GM19351 (cell line): ENCODE measurements around the gene TRMT2A.

ENCODE experiments used
- ATAC-seq: cut with Tn5 transposase; IDR thresholded peaks from one replicate; pipeline ENCODE4 v1.9.1; 2021; ENCODE audit warnings: mild to moderate bottlenecking, moderate library complexity; ENCODE audit not compliant: unreplicated experiment

TRMT2A gene

DNA sequence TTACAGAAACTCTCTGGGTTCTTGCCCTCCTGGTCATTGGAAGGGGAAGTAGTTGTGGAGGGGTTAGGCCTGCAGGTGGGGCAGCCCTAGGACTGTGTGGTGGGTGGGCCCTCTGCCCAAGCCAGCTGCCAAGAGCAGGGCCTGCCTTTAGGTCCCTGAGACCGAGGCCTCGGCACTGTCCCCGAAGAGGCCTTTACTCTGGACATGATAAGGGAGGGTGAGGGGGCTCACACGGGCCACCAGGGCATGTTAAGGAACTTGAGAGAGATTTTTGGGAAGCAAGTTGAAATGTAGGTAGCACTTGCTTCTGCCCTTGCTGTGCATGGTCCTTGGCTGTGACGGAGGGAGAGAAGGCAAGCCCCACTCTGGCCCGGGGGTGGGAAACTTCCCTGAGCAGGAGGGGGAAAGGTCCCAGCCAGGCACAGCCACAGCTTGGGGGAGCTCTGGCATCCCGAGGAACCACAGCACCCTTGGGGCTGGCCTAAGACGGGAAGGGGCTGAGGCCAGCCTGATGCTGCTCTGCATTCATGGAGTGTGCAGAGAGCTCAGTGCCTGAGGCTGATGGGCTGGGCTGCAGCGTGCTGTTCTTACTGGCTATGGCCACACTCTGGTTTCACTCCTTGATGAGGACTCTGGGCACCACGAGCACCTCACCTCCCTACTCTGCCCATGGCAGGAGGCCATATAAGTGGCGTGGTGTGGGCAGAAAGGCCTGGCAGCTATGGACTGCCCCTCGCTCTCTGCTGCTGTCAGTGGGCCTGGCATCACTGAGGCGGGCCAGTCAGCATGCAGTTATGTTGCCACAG is 8.9 kb downstream of the TRMT2A start:
- no peak for ATAC-seq

DNA sequence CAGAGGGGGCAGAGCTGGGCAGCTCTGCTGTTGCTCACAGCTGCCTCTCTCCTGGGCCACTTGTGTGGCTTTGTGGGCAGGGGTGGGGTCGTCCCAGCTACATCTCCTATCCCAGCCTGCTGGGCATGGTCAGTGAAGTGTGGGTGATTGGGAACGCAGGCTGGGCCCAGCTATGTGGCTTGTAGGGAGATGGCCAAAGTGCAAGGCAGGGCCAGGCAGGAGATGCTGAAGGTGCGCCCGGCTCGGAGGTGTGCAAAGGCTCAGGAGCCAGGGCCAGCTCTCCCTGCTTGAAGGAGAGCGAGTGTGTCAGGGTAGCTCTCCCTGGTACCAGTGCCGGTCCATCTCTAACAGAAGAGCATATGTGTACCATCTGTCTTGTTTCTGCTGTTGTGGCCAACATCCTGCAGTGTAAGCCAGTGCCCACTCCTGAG is 9.5 kb downstream of the TRMT2A start:
- no peak for ATAC-seq

- ATAC-seq, result no peak
These were observed 10.2 kb downstream of the TRMT2A start for GRCh38 chr22:20106849-20107237.

GRCh38 chr22:20106205-20106848 is 10.7 kb downstream of the TRMT2A start:
- ATAC-seq, result no peak

- no peak for ATAC-seq
These were observed 11.4 kb downstream of the TRMT2A start for GRCh38 chr22:20105456-20106204.

DNA sequence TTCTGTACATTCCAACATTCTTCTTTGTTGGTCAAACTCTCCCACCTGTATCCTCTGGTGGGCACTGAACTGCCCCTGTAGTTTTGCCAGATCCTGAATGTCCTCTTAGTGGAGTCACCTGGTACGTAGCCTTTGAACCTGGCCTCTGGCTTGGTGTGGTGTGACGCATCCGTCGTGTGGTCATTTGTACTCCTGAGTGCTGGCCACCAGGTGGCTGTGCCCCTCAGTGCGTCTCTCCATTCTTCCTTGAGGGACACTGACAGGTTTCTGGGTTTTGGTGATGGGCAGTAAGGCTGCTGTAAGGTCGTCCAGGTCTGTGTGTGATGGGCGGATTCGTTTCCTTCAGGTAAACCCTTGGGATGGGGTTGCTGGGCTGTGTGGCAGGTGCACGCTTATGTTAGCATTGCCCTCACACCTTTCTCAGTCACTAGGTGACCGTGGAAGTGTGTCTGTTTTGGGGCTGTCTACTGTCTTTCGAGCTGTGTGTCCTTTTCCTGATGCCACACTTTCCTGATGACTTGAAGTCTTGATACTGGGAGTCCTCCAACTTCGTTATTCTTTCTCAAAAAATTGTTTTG is 14.7 kb downstream of the TRMT2A start:
- no peak for ATAC-seq

- no peak for ATAC-seq
These were observed 15.4 kb downstream of the TRMT2A start for GRCh38 chr22:20101638-20102037.

- ATAC-seq, result no peak
These were observed 17.8 kb downstream of the TRMT2A start for GRCh38 chr22:20099099-20099711.

GRCh38 chr22:20096574-20097420 is 20.2 kb downstream of the TRMT2A start:
- no peak for ATAC-seq

- ATAC-seq, result no peak
These were observed 21.5 kb downstream of the TRMT2A start for GRCh38 chr22:20095521-20095920.

DNA sequence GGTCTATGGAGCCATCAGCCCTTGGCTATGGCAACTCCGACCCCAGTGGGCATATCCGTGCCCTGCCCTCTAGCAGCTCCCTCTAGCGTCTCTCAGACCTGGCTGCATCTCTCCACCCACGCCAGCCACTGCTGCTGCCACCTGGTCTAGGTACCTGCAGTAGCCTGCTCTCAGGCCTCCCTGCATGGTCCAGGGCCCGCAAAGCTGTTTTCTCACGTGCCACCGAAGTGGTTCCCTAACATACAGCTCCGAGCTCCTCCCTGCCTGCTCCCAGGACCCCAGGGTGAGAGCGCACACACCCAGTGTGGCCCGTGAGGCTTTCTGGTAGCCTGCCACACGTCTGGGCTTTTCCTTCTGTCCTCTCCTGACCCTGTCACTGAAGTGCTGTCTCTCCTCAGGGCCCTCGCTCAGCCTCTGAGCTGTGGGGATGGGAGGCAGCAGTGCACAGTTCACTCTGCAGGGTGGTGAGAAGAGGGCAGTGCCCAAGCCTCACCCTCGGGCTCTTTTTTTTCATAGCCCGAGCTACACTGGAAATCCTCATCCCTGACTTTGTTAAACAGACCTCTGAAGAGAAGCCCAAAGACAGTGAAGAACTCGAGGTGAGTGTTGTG is 22.7 kb downstream of the TRMT2A start:
- ATAC-seq, result no peak

DNA sequence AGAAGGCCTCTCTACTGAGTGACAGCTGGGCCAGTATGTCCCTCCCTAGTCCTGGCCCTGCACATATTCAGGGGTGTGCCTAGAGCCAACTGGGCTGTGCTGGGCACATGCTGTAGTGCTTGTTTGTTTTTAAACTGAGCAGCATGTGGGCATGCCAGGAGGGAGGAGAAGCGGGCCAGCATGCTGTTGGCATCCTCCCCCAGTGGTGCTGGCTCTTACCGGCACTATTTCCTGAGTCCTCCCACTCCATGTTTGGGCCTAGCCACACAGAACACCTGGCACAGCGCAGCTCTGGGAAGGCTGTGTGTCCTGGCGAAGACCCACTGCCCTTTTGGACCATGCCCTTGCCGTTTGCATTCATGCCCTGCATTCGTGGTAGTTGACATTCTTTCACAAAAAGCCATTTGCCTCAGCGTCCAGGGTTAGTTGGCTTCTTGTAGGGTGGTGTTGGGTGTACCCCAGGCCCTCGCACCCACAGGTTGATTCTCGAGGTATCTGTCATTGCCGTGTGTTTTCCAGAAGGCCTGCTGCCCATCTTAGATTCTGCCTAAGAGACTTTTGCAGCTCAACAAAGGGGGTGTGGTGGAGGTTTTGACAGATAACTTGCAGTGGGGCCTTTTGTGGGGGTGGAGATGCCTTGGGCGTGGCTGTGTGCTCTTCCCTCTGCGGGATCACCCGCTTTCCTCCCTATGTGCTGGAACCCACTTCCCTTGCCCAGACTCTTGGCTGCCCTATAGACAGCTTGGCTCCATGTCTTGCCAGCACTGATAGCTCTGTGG is 23.4 kb downstream of the TRMT2A start:
- ATAC-seq, result no peak

- no peak for ATAC-seq
These were observed 24.6 kb downstream of the TRMT2A start for GRCh38 chr22:20092477-20092854.

- no peak for ATAC-seq
These were observed 25.1 kb downstream of the TRMT2A start for GRCh38 chr22:20091690-20092476.

- no peak for ATAC-seq
These were observed 26.2 kb downstream of the TRMT2A start for GRCh38 chr22:20090730-20091240.

GRCh38 chr22:20089977-20090729 is 26.9 kb downstream of the TRMT2A start:
- no peak for ATAC-seq
